GM23338 (cell line): Measurements from ENCODE around the gene UNC5B. TPM values are rescaled to one million over a fixed set of nuclear protein-coding genes. Genes with fewer than 3 reads are reported as not detected.

ENCODE experiments used
- ATAC-seq: fragments of 200-7000 bp; cut with Tn5 transposase; 3 replicates; pipeline ENCODE4 v1.9.1; 2020
- DNase-seq: peaks from one replicate; pipeline ENCODE4 v3.0.0-alpha.2; 2015; ENCODE audit warnings: low spot score
- H2AFZ ChIP-seq: fragments of 200-600 bp; sonication (generic); 2 replicates; pipeline ENCODE4 v1.8.0; 2016; ENCODE audit warnings: antibody characterized with exemption, mild to moderate bottlenecking, moderate library complexity
- H3F3A ChIP-seq: fragments of 200-600 bp; sonication (generic); replicated peaks from 2 replicates; pipeline ENCODE4 v1.8.0; 2017; ENCODE audit warnings: antibody characterized with exemption, mixed run types, low read depth
- H3K27ac ChIP-seq: fragments of 200-600 bp; sonication (generic); 2 replicates; pipeline ENCODE4 v1.6.1; 2016; ENCODE audit warnings: low read depth
- H3K27me3 ChIP-seq: fragments of 200-600 bp; sonication (generic); 2 replicates; pipeline ENCODE4 v1.8.0; 2016; ENCODE audit warnings: mild to moderate bottlenecking, mixed run types, moderate library complexity; ENCODE audit not compliant: insufficient read depth
- H3K36me3 ChIP-seq: fragments of 200-600 bp; sonication (generic); 2 replicates; pipeline ENCODE4 v1.8.0; 2016; ENCODE audit warnings: mild to moderate bottlenecking; ENCODE audit not compliant: insufficient read depth
- H3K4me1 ChIP-seq: fragments of 200-600 bp; sonication (generic); 2 replicates; pipeline ENCODE4 v1.8.0; 2016; ENCODE audit warnings: mild to moderate bottlenecking, moderate library complexity; ENCODE audit not compliant: insufficient read depth
- H3K4me2 ChIP-seq: fragments of 200-600 bp; sonication (generic); 2 replicates; pipeline ENCODE4 v1.7.1; 2017; ENCODE audit warnings: mixed run types
- H3K4me3 ChIP-seq: fragments of 200-600 bp; sonication (generic); 2 replicates; pipeline ENCODE4 v1.6.1; 2016; ENCODE audit warnings: mixed run types
- H3K79me2 ChIP-seq: fragments of 200-600 bp; sonication (generic); replicated peaks from 2 replicates; pipeline ENCODE4 v1.8.0; 2017; ENCODE audit warnings: mild to moderate bottlenecking; ENCODE audit not compliant: insufficient read depth
- H3K9me2 ChIP-seq: fragments of 200-600 bp; sonication (generic); 2 replicates; pipeline ENCODE4 v1.8.0; 2017; ENCODE audit not compliant: insufficient read depth
- H4K20me1 ChIP-seq: fragments of 200-600 bp; sonication (generic); replicated peaks from 2 replicates; pipeline ENCODE4 v1.8.0; 2017; ENCODE audit warnings: mild to moderate bottlenecking; ENCODE audit not compliant: insufficient read depth
- H3K27ac Mint-ChIP-seq: 2 replicates; pipeline ENCODE4 v1.8.0; 2020; ENCODE audit warnings: inconsistent platforms, mild to moderate bottlenecking, moderate library complexity, mixed read lengths
- H3K27me3 Mint-ChIP-seq: 3 replicates; pipeline ENCODE4 v1.8.0; 2022; ENCODE audit warnings: low read depth, mild to moderate bottlenecking, moderate library complexity, mixed read lengths, inconsistent platforms; ENCODE audit not compliant: insufficient read depth, poor library complexity
- H3K36me3 Mint-ChIP-seq: 3 replicates; pipeline ENCODE4 v1.8.0; 2021; ENCODE audit warnings: low read depth, mild to moderate bottlenecking, inconsistent platforms, moderate library complexity, mixed read lengths
- H3K4me1 Mint-ChIP-seq: 3 replicates; pipeline ENCODE4 v1.8.0; 2020; ENCODE audit warnings: mild to moderate bottlenecking, inconsistent platforms, mixed read lengths
- H3K4me3 Mint-ChIP-seq: 3 replicates; pipeline ENCODE4 v1.8.0; 2021; ENCODE audit warnings: moderate library complexity, mild to moderate bottlenecking, inconsistent platforms, mixed read lengths
- H3K9me3 Mint-ChIP-seq: 3 replicates; pipeline ENCODE4 v1.8.0; 2020; ENCODE audit warnings: moderate library complexity, mild to moderate bottlenecking, inconsistent platforms, mixed read lengths
- CTCF ChIP-seq, 2 experiments: fragments of 200-600 bp in 1 of 2; sonication (generic) in 1 of 2; conservative IDR thresholded peaks; 2 replicates each; pipeline versions ENCODE4 v1.5.1 to v1.6.1; 2016 to 2017; ENCODE audit warnings: antibody characterized with exemption in 2 of 2, low read depth in 2 of 2, mild to moderate bottlenecking in 2 of 2, moderate library complexity in 1 of 2
- ETS1 ChIP-seq: IDR thresholded peaks from 2 replicates; pipeline ENCODE4 v1.6.1; 2016; ENCODE audit warnings: antibody characterized with exemption
- EZH2 ChIP-seq: fragments of 200-600 bp; sonication (generic); IDR thresholded peaks from one replicate; pipeline ENCODE4 v1.8.0; 2017; ENCODE audit warnings: antibody characterized with exemption, mild to moderate bottlenecking, low read depth; ENCODE audit not compliant: unreplicated experiment
- EZH2phosphoT487 ChIP-seq: fragments of 200-600 bp; sonication (generic); IDR thresholded peaks from one replicate; pipeline ENCODE4 v1.8.1; 2018; ENCODE audit warnings: antibody characterized with exemption; ENCODE audit not compliant: unreplicated experiment
- JUNB ChIP-seq: IDR thresholded peaks from one replicate; pipeline ENCODE4 v1.6.1; 2016; ENCODE audit warnings: antibody characterized with exemption; ENCODE audit not compliant: unreplicated experiment
- NANOG ChIP-seq: IDR thresholded peaks from 2 replicates; pipeline ENCODE4 v1.6.1; 2016; ENCODE audit warnings: antibody characterized with exemption, borderline replicate concordance
- ZNF114 ChIP-seq: fragments of 250-450 bp; sonication (Bioruptor Pico); IDR thresholded peaks from 2 replicates; pipeline ENCODE4 v1.5.0; 2020; ENCODE audit warnings: mild to moderate bottlenecking, moderate library complexity
- ZNF462 ChIP-seq: fragments of 250-450 bp; sonication (Bioruptor Pico); IDR thresholded peaks from 2 replicates; pipeline ENCODE4 v1.5.0; 2020; ENCODE audit warnings: mild to moderate bottlenecking, moderate library complexity
- polyA plus RNA-seq: library from polyadenylated mRNA; unstranded; fragments of >200 nt; fragmentation: Nextera tagmentation; extraction: Ambion mirVana; gene quantifications from 2 replicates; pipeline ENCODE4 v1.2.1, GENCODE V29; 2016
- total RNA-seq: library from RNA; depleted of rRNA; stranded (reverse); fragments of >200 nt; shearing (Covaris generic); gene quantifications from 2 replicates; pipeline ENCODE4 v1.2.3, GENCODE V29; 2014

UNC5B gene
- total and polyA plus RNA-seq, 2 experiments from 2014 or later: 8.0 to 31.2 TPM

- Histone ChIP-seq H3K27ac (no peak overlapping the region), H4K20me1 (no peaks in the 10 kb centered on the region; the same call in 1 of the 2 replicates), H2AFZ (no peak overlapping the region), H3K79me2 (no peaks in the 10 kb centered on the region), H3K27me3 (no peaks in the 10 kb centered on the region), H3K4me1 (no peaks in the 10 kb centered on the region), H3F3A (no peaks in the 10 kb centered on the region), H3K36me3 (no peaks in the 10 kb centered on the region; the same call in 1 of the 2 replicates), H3K9me2 (no peaks in the 10 kb centered on the region), H3K4me3 (no peak overlapping the region), H3K4me2 (no peak overlapping the region)
- no peak overlapping the region for H3K4me3 Mint-ChIP-seq
- TF ChIP-seq CTCF (conservative IDR thresholded peaks at IDR 0.05; ENCODE audit: low read depth in 2 of 2): no peak
- TF ChIP-seq EZH2phosphoT487: no peak
- no peak for TF ChIP-seq ZNF114 (CRISPR knock-in tag)
- TF ChIP-seq ETS1: no peak
- no peak for TF ChIP-seq EZH2
- no peak for TF ChIP-seq JUNB
- no peak for TF ChIP-seq NANOG
- TF ChIP-seq ZNF462: no peak
- no peak for ATAC-seq
- H3K9me3 Mint-ChIP-seq: no peaks in the 10 kb centered on the region
- H3K4me1 Mint-ChIP-seq: no peaks in the 10 kb centered on the region; the same call in 2 of the 3 replicates
- peaks cover 44% of the 10 kb centered on the region for H3K36me3 Mint-ChIP-seq
- no peak for DNase-seq
- peaks cover 4% of the 10 kb centered on the region for H3K27me3 Mint-ChIP-seq
- no peak overlapping the region for H3K27ac Mint-ChIP-seq
Observed at GRCh38 chr10:71288461-71288860, 76.1 kb downstream of the UNC5B start.
